ENCODE measurements around the gene SLIT3.
"Not testable (repeated sequence)": the region's sequence is repeated elsewhere in the genome, so short reads cannot be mapped to it uniquely, and the experiment has no call there.

The SLIT3 gene

GRCh38 chr5:168651648-168652047 lies 649.3 kb downstream of the SLIT3 start:
- no peak for DNase-seq

- DNase-seq: no peak
These were observed 651.6 kb downstream of the SLIT3 start for GRCh38 chr5:168649306-168649705.

- DNase-seq: no peak
These were observed 652.4 kb downstream of the SLIT3 start for GRCh38 chr5:168648576-168648975.

GRCh38 chr5:168648016-168648415 lies 652.9 kb downstream of the SLIT3 start:
- DNase-seq: no peak

- DNase-seq: no peak
These were observed 653.9 kb downstream of the SLIT3 start for GRCh38 chr5:168647083-168647482.

- DNase-seq: no peak
These were observed 654.6 kb downstream of the SLIT3 start for GRCh38 chr5:168646335-168646734.

- no peak for DNase-seq
These were observed 655.7 kb downstream of the SLIT3 start for GRCh38 chr5:168645195-168645594.

- DNase-seq: no peak
These were observed 658.9 kb downstream of the SLIT3 start for GRCh38 chr5:168642019-168642418.

GRCh38 chr5:168638846-168639245 lies 662.1 kb downstream of the SLIT3 start:
- DNase-seq: not testable (repeated sequence)

- DNase-seq: no peak
These were observed 663.1 kb downstream of the SLIT3 start for GRCh38 chr5:168637793-168638192.

GRCh38 chr5:168637281-168637680 lies 663.7 kb downstream of the SLIT3 start:
- no peak for DNase-seq

GRCh38 chr5:168630958-168631357 lies 670.0 kb downstream of the SLIT3 start:
- DNase-seq: not testable (repeated sequence)

- no peak for DNase-seq
These were observed 676.0 kb downstream of the SLIT3 start for GRCh38 chr5:168624850-168625364.

- DNase-seq: no peak
These were observed 680.1 kb downstream of the SLIT3 start for GRCh38 chr5:168620807-168621206.

GRCh38 chr5:168614661-168615060 lies 686.3 kb downstream of the SLIT3 start:
- no peak for DNase-seq

GRCh38 chr5:168613996-168614395 lies 686.9 kb downstream of the SLIT3 start:
- no peak for DNase-seq

- no peak for DNase-seq
These were observed 687.5 kb downstream of the SLIT3 start for GRCh38 chr5:168613396-168613795.

- DNase-seq: no peak
These were observed 687.9 kb downstream of the SLIT3 start for GRCh38 chr5:168612996-168613395.

- DNase-seq: no peak
These were observed 688.8 kb downstream of the SLIT3 start for GRCh38 chr5:168612123-168612522.
